Panc1 (cell line): Measurements from ENCODE around the gene UBE2E2. TPM values are rescaled to one million over a fixed set of nuclear protein-coding genes. Genes with fewer than 3 reads are reported as not detected.

Experiments
- ATAC-seq: fragments of 200-7000 bp; cut with Tn5 transposase; 2 replicates; pipeline ENCODE4 v1.9.1; 2020; ENCODE audit warnings: mild to moderate bottlenecking, moderate library complexity
- BruUV-seq: library from RNA; stranded (reverse); fragments of 400-500 nt; replicated peaks from 2 replicates; lab custom pipeline; 2021; lab: Mats Ljungman, UMichigan
- CTCF ChIA-PET: fragments of 300-600 bp; sonication (Branson Sonifier 250); formaldehyde crosslinking; loops from one replicate; lab custom pipeline; 2022; ENCODE audit warnings: antibody characterized with exemption; lab: Charles Lee
- POLR2A ChIA-PET: fragments of 300-600 bp; sonication (Branson Sonifier 250); formaldehyde crosslinking; loops from one replicate; lab custom pipeline; 2022; ENCODE audit warnings: antibody characterized with exemption; lab: Charles Lee
- DNase-seq: peaks from one replicate; pipeline ENCODE4 v3.0.0-alpha.2; 2010; ENCODE audit warnings: low read depth, low spot score
- H3K27ac ChIP-seq: 2 replicates; pipeline ENCODE4 v1.5.1; 2011; ENCODE audit warnings: mild to moderate bottlenecking, low read length, inconsistent platforms
- H3K27me3 ChIP-seq: fragments of 200-500 bp; sonication (Bioruptor generic); 2 replicates; pipeline ENCODE4 v1.6.0; 2014; ENCODE audit warnings: low read length, inconsistent platforms; ENCODE audit not compliant: control insufficient read depth, insufficient read depth
- H3K36me3 ChIP-seq: fragments of 200-500 bp; sonication (Bioruptor generic); 2 replicates; pipeline ENCODE4 v1.5.1; 2014; ENCODE audit warnings: inconsistent platforms, mild to moderate bottlenecking, low read length, moderate library complexity; ENCODE audit not compliant: control insufficient read depth, insufficient read depth
- H3K4me1 ChIP-seq: 2 replicates; pipeline ENCODE4 v1.5.1; 2011; ENCODE audit warnings: inconsistent platforms, mild to moderate bottlenecking, low read length, moderate library complexity; ENCODE audit not compliant: control insufficient read depth, insufficient read depth
- H3K4me3 ChIP-seq, 2 experiments: 2 replicates each; pipeline ENCODE4 v1.5.1; 2011 to 2012; ENCODE audit warnings: low read depth in 2 of 2, low read length in 2 of 2, mild to moderate bottlenecking in 2 of 2, inconsistent platforms in 1 of 2, moderate library complexity in 1 of 2
- H3K9me3 ChIP-seq: fragments of 200-500 bp; sonication (Bioruptor generic); 2 replicates; pipeline ENCODE4 v1.5.1; 2014; ENCODE audit warnings: low read depth, mild to moderate bottlenecking, inconsistent platforms, low read length, moderate library complexity; ENCODE audit not compliant: control insufficient read depth, insufficient read depth
- CTCF ChIP-seq: fragments of 450-650 bp; IDR thresholded peaks from 2 replicates; pipeline ENCODE4 v1.5.1; 2017; ENCODE audit warnings: mild to moderate bottlenecking
- POLR2AphosphoS5 ChIP-seq: IDR thresholded peaks from 2 replicates; pipeline ENCODE4 v1.6.1; 2012; ENCODE audit warnings: mild to moderate bottlenecking, low read depth, low read length, moderate library complexity
- REST ChIP-seq, 2 experiments: IDR thresholded peaks; 2 replicates each; pipeline ENCODE4 v1.6.1; 2011 to 2012; ENCODE audit warnings: low read depth in 2 of 2, control low read depth in 1 of 2, low read length in 1 of 2, mild to moderate bottlenecking in 1 of 2, moderate library complexity in 1 of 2; ENCODE audit not compliant: insufficient read depth in 1 of 2
- SIN3A ChIP-seq: IDR thresholded peaks from 2 replicates; pipeline ENCODE4 v1.6.1; 2012; ENCODE audit warnings: low read depth, mild to moderate bottlenecking, low read length, moderate library complexity, borderline replicate concordance; ENCODE audit not compliant: insufficient read depth
- TCF7L2 ChIP-seq: IDR thresholded peaks from 2 replicates; pipeline ENCODE4 v1.6.1; 2011; ENCODE audit warnings: mild to moderate bottlenecking, low read depth, low read length, inconsistent platforms
- in situ Hi-C: cut with HindIII; loops from 2 replicates; pipeline ENCODE4 v1.10.0; 2016; ENCODE audit warnings: low sequenced_read_pairs, low pct_unique_long_range_greater_than_20kb
- intact Hi-C: fragments of 100-400 bp; cut with micrococcal nuclease; formaldehyde crosslinking; loops from one replicate; pipeline ENCODE4 v1.10.0; 2022; ENCODE audit not compliant: unreplicated experiment
- total RNA-seq: library from RNA; stranded (reverse); gene quantifications from one replicate; pipeline ENCODE4 v1.2.1, GENCODE V29; 2021; ENCODE audit not compliant: unreplicated experiment

Gene UBE2E2
- total RNA-seq, 1 experiment from 2014 or later: 38.2 TPM

- Histone ChIP-seq H3K4me3 (no peak overlapping the region), H3K27ac (no peak overlapping the region), H3K36me3 (no peaks in the 10 kb centered on the region), H3K9me3 (no peaks in the 10 kb centered on the region), H3K27me3 (no peaks in the 10 kb centered on the region), H3K4me1 (peaks cover 14% of the 10 kb centered on the region)
- ChIA-PET POLR2A (no interaction called here), CTCF (no interaction called here)
- ATAC-seq (no peak), DNase-seq (no peak)
- in situ Hi-C loops: no loop called here
- TF ChIP-seq CTCF: no peak
- no peak for TF ChIP-seq REST (IDR thresholded peaks at IDR 0.05; ENCODE audit: insufficient read depth in 1 of 2, low read depth in 2 of 2, low read length in 1 of 2)
- TF ChIP-seq TCF7L2: no peak
- no peak for TF ChIP-seq SIN3A
- TF ChIP-seq POLR2AphosphoS5: no peak
- intact Hi-C loops: no loop called here
- BruUV-seq: no TSS peak
These were observed 405.5 kb downstream of the UBE2E2 start for GRCh38 chr3:23608650-23609049.

GRCh38 chr3:23611737-23612295, 408.7 kb downstream of the UBE2E2 start:
- ATAC-seq: peak; percentile 75

More at GRCh38 chr3:23611737-23612295, 408.7 kb downstream of the UBE2E2 start:
- intact Hi-C loops: no loop called here
- H3K27ac ChIP-seq: 0 out of 2 replicates have a peak overlapping the region, but pooled peaks have one; percentile 29
- CTCF ChIA-PET: interaction anchor here (1.2 kb wide), 1 partner anchor 277 kb away, joined by 3 read pairs; no protein-coding TSS in a partner anchor
- H3K36me3 ChIP-seq: no peaks in the 10 kb centered on the region
- H3K27me3 ChIP-seq: no peaks in the 10 kb centered on the region
- in situ Hi-C loops: no loop called here
- POLR2A ChIA-PET: no interaction called here
- no TSS peak for BruUV-seq
- H3K4me1 ChIP-seq: peaks cover 14% of the 10 kb centered on the region
- no peak overlapping the region; a peak in 1 of 4 replicates for H3K4me3 ChIP-seq
- H3K9me3 ChIP-seq: no peaks in the 10 kb centered on the region
- TF ChIP-seq POLR2AphosphoS5 (no peak), TCF7L2 (no peak)
- DNase-seq: no peak
